Stimulated activated CD4-positive, alpha-beta T cell treated with anti-CD3 and anti-CD28 coated beads, Interleukin-1b, Interleukin-23, amount 100 ng/mL, for 24 hours (primary cell): Measurements from ENCODE around the gene ARHGEF38.
"Not testable (repeated sequence)": the region's sequence is repeated elsewhere in the genome, so short reads cannot be mapped to it uniquely, and the experiment has no call there.

Experiments used
- DNase-seq, 4 experiments: peaks; one replicate each; pipeline ENCODE4 v3.0.0-alpha.2; 2020; ENCODE audit warnings: low read depth in 4 of 4, low spot score in 1 of 4

Gene ARHGEF38

GRCh38 chr4:105710012-105710600, 157.7 kb downstream of the ARHGEF38 start:
- no peak for DNase-seq

- no peak for DNase-seq
Observed at GRCh38 chr4:105710678-105711077, 158.3 kb downstream of the ARHGEF38 start.

- DNase-seq = no peak
Observed at GRCh38 chr4:105712766-105713165, 160.3 kb downstream of the ARHGEF38 start.

- no peak for DNase-seq
Observed at GRCh38 chr4:105714071-105714521, 161.7 kb downstream of the ARHGEF38 start.

- no peak for DNase-seq
Observed at GRCh38 chr4:105714932-105715331, 162.5 kb downstream of the ARHGEF38 start.

GRCh38 chr4:105715692-105716278, 163.4 kb downstream of the ARHGEF38 start:
- no peak for DNase-seq

GRCh38 chr4:105719204-105719603, 166.8 kb downstream of the ARHGEF38 start:
- no peak for DNase-seq

GRCh38 chr4:105725623-105726022, 173.2 kb downstream of the ARHGEF38 start:
- DNase-seq = no peak

- DNase-seq = not testable (repeated sequence)
Observed at GRCh38 chr4:105729895-105730294, 177.5 kb downstream of the ARHGEF38 start.
